GM18909 (cell line): ENCODE measurements around the gene SUN5.
"Not testable (repeated sequence)": the region's sequence is repeated elsewhere in the genome, so short reads cannot be mapped to it uniquely, and the experiment has no call there.

Experiments
- ATAC-seq: cut with Tn5 transposase; IDR thresholded peaks from one replicate; pipeline ENCODE4 v1.9.1; 2021; ENCODE audit warnings: mild to moderate bottlenecking; ENCODE audit not compliant: unreplicated experiment, poor library complexity

The SUN5 gene

GRCh38 chr20:32966881-32967781, 37.1 kb downstream of the SUN5 start:
- ATAC-seq, result no peak

DNA sequence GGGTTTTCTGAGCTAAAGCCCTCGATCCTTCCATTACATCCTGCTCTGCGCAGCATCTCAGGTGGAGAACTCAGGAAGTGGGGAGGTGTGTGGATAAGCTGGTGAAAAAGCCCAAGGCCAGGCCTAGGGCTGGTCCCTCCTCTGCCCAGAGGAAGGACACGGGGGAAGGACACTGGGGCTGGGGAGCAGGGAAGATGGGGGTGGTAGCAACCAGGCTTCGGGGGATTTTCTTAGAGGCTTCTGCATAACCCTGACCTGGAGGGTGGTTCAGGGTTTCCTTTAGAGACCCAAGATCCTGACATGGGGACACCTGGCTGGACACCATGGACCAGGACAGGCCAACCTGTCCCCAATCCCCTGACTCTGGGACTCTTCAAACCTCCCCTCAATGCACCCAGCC, 37.9 kb downstream of the SUN5 start:
- no peak for ATAC-seq

DNA sequence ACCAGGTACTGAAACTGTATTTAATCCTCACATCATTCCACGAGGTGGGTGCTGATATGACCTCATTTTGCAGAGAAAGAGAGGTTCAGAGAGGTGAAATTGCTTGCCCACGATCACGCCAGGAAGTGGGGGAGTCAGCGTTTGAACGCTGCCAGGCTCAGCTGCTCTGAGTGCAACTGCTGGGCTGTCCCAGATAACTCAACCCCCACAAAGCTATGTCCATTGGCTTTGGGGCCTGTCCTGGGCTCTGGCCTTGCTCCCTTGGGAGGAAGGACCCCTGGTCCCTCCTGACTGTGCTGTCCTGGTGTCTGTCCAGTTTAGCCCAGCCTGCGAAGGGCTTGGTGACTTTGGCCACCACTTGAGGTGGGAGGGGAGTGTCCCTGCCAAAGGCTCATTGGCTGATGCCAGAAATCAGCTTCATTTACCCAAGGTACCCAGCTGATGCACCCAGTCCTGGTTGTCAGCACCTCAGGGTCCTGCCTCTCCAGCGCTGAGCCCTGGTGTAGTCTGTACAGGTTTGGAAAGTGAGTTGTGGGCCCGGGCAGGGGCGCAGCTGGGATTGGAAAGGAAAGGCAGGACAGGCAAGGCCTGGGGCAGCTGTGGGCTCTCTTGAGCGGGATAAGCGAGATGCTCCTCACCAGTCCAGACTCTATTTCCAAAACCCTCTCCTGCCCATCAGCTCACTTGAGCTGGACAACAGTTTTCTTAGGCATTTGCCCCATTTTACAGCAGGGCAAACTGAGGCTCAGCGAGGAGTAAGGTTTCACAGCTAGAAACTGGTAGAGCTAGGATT, 38.5 kb downstream of the SUN5 start:
- ATAC-seq, result no peak

- ATAC-seq, result no peak
Observed at GRCh38 chr20:32965115-32965514, 39.1 kb downstream of the SUN5 start.

DNA sequence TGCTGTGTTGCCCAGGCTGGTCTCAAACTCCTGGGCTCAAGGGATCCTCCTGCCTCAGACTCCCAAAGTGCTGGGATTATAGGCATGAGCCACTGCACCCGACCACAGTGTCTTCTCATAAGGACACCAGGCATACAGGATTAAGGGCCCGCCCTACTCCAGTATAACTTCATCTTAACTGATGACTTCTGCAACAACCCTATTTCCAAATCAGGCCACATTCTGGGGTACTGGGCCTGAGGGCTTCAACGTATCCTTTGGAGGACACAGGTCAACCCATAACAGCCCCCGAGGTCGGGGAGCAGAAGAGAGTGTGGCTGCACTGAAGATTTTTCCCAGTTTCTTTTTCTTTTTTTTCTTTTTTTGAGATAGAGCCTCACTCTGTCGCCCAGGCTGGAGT, 39.7 kb downstream of the SUN5 start:
- ATAC-seq, result no peak

DNA sequence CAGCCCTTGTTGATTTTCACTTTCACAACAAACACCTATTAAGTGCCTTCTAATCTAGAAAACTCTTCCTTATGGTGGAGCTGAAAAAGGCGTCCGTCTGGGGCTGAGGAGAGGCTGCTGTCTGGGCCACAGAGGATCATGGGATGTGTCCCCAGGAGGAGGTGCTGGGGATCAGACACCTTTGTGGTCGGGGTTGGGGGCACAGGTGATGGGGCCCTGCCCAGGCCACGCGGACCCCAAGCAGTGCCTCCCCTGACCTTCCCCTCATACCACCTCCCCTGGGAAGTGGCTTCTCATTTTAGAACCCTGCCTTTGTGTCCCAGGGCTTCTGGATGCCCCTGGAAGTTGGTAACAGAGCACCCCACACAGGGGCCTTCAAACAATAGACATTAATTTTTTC, 41.1 kb downstream of the SUN5 start:
- no peak for ATAC-seq

- ATAC-seq, result not testable (repeated sequence)
Observed at GRCh38 chr20:32962646-32963045, 41.6 kb downstream of the SUN5 start.

- no peak for ATAC-seq
Observed at GRCh38 chr20:32962053-32962452, 42.2 kb downstream of the SUN5 start.

DNA sequence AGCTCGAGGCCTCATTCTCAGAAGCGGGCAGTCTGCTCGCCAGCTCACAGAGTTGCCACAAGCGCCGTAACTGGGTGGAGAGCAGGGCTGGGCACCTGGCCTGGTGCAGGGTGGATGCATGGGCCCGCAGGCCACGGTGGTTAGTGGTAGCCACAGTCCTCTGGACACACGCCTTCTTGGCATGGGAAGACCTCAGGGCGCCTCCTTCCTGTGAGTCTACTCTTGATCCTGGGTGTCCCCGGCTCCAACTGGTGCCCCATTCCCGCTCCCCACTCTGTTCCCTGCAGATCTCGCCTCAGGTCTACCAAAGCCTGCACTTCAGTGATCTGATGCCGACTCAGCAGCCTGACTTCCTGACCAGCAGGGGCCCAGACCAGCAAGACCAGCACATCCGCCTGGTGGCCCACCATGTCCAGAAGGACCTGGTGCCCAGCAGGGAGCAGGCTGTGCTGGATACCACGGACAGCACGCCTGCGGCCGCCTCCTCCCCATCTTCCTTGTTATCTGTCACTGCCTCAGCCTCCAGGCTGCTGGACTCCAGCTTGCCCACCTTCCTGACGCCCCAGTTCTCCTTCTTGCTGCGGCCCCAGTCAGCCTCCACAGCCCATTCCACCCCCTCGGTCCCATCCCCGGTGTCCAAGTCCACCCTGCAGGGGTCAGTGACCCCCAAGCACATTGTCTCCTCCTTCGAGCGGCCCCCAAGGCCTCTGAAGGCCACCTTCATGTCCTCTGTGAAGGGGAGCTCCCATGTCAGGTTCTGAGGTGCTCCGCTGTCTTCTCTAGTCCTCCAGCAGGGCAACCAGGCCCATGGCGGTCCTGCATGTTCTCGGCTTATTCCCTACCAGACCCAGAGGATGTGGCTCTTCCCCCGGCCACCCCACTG, 43.1 kb downstream of the SUN5 start:
- no peak for ATAC-seq

GRCh38 chr20:32960222-32960518, 44.1 kb downstream of the SUN5 start:
- no peak for ATAC-seq

DNA sequence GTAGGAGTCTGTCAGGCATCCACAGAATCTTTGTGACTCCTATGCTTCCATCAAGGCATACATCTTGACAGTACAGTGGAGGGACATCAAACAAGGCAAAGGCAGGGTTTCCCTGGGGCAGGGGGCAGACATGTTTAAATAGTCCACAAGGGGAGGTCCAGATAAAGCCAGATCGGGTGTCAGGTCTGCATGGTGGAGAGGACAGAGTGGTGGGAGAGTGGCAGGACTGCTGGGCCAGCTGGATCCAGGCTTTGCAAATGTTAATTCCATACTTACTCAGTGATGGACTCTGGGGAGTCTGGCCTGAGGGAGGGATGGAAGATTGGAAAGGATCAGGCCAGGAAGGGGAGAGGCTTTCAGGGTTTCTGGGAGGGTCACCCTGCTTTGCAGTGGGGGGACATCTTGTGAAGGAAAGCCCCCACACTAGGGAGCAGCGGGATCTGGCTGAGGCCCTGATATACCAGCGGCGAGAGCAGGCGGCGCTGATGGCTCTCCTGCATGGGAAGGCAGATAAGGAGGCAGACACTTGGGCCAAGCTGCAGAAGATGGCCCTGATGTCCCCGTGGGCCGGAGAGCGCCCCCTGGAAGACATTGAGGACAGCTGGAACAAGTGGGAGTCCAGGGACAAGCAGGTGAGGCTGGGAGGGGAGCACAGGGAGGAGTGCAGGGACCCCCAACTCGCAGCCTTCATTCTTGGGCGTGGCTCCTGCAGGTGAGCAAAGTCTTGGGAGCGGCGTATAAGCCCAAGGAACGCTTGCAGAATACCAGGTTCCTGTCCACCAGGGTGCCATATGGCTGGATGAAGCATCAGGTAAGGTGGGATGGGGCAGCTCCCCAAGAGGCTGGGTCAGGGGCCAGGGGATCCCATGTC, 44.6 kb downstream of the SUN5 start:
- ATAC-seq, result no peak

- ATAC-seq, result no peak
Observed at GRCh38 chr20:32958574-32958973, 45.7 kb downstream of the SUN5 start.

DNA sequence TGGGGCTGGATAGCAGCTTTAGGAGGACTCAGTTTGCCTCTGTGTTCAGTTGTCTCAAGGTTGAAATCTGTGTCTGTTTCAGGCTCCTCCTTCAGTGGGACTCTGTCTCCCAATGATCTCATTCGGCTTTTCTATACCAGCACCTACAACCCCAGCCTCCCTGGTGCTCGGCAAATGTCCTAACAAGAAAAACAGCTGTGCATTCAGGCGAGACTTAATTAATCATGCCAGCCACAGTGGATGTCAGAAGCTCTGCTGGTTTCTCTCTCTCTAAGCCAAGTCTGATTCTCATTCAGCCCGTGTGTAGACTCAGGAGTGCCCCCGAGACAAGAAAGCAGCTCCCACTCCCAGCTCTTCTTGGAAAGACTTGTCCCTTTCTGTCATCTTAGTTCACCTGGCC, 46.8 kb downstream of the SUN5 start:
- no peak for ATAC-seq

DNA sequence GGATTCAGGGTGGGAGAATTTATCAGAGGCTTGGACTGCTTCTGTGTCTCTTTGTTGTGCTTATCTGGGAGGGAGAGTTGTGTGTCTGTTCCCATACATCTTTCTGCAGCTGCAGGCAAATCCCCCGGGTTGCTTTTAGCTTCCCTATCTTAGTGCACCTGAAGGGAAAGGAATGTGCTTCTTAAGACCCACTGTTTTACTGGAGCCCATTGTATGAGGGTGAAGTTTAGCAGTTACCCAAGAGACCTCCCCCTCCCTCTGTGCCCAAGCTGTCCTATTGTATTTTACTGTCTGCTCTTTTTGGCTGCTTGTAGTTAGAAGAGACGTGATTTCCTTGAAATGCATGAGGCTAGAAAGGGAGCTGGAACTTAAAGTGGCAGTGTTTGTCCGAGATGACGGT, 53.7 kb downstream of the SUN5 start:
- ATAC-seq, result not testable (repeated sequence)

- no peak for ATAC-seq
Observed at GRCh38 chr20:32946629-32947028, 57.6 kb downstream of the SUN5 start.

GRCh38 chr20:32945710-32946221, 58.5 kb downstream of the SUN5 start:
- ATAC-seq, result no peak

DNA sequence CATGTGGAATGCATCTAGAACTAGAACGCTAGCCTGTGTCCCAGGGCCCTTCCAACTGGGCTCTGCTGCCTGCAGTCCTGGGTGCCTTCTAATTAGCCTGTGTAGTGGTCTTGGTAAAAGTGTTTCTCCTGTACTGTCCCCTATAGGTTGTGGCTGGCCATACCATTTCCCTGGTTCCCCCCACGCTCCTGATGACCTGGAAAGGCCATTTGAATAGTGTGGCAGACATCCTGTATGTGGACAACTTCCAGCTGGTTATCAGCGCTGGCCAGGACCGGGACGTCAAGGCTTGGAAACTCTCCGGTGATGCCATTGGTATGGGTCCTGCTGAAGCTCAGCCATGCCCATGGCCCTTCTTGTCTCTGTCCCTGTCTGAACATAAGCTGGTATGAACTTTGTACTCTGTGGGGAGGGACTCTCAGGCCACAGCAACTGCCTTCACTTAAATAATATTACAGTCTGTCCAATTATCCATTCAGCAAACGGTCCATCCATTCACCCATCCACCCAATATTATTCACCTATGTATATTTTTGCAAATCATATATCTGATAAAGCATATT, 60.7 kb downstream of the SUN5 start:
- no peak for ATAC-seq

- ATAC-seq, result no peak
Observed at GRCh38 chr20:32941155-32941885, 62.9 kb downstream of the SUN5 start.

- ATAC-seq, result no peak
Observed at GRCh38 chr20:32934580-32934979, 69.7 kb downstream of the SUN5 start.
